GM12878 (cell line): ENCODE results near the gene MORN4. TPM values are rescaled to one million over a fixed set of nuclear protein-coding genes. Genes with fewer than 3 reads are reported as not detected.
A peak's percentile ranks its signal among the peaks of the same experiment; 100 is the strongest.
"Not testable (repeated sequence)": the region's sequence is repeated elsewhere in the genome, so short reads cannot be mapped to it uniquely, and the experiment has no call there.

Experiments used
- ATAC-seq: fragments of 200-7000 bp; cut with Tn5 transposase; 3 replicates; pipeline ENCODE4 v1.9.1; 2020; ENCODE audit warnings: mild to moderate bottlenecking, moderate library complexity
- BruUV-seq: library from RNA; stranded (reverse); fragments of 400-500 nt; replicated peaks from 2 replicates; lab custom pipeline; 2021; lab: Mats Ljungman, UMichigan
- CTCF ChIA-PET: fragments of 300-600 bp; sonication (Branson Sonifier 250); formaldehyde crosslinking; extraction: SDS; loops from one replicate; lab custom pipeline; 2021; ENCODE audit warnings: inconsistent platforms; lab: Yijun Ruan, JAX
- POLR2A ChIA-PET: fragments of 350-600 bp; formaldehyde crosslinking; extraction: SDS; loops from one replicate; lab custom pipeline; 2021; ENCODE audit warnings: inconsistent platforms; lab: Charles Lee
- RAD21 ChIA-PET: fragments of 300-600 bp; sonication (Branson Sonifier 250); formaldehyde crosslinking; loops from one replicate; lab custom pipeline; 2023; ENCODE audit warnings: antibody characterized with exemption; ENCODE audit not compliant: unreplicated experiment; lab: Charles Lee
- SMC1A ChIA-PET: fragments of 300-600 bp; sonication (Branson Sonifier 250); formaldehyde crosslinking; loops from one replicate; lab custom pipeline; 2023; ENCODE audit not compliant: unreplicated experiment, uncharacterized antibody; lab: Charles Lee
- DNase-seq: peaks from one replicate; pipeline ENCODE4 v3.0.0-alpha.2; 2011; ENCODE audit warnings: low read depth, low spot score
- FAIRE-seq: peaks from 3 replicates; lab custom pipeline; 2011; peaks lifted over from hg19 to GRCh38; lab: Jason Lieb, UNC
- H2AFZ ChIP-seq: 2 replicates; pipeline ENCODE4 v1.6.0; 2011; ENCODE audit warnings: low read depth, low read length, control low read depth; ENCODE audit not compliant: control insufficient read depth
- H3K27ac ChIP-seq: 2 replicates; pipeline ENCODE4 v1.5.1; 2011; ENCODE audit warnings: control low read depth; ENCODE audit not compliant: control insufficient read depth, insufficient read depth
- H3K27me3 ChIP-seq, 2 experiments: replicated peaks in 1 of 2; 2 replicates each; pipeline versions ENCODE4 v1.6.0 to v1.6.1; 2011; ENCODE audit warnings: low read length in 1 of 2; ENCODE audit not compliant: control insufficient read depth in 2 of 2, insufficient read depth in 2 of 2
- H3K36me3 ChIP-seq, 2 experiments: 2 replicates each; pipeline ENCODE4 v1.5.1; 2011; ENCODE audit warnings: low read length in 1 of 2; ENCODE audit not compliant: control insufficient read depth in 2 of 2, insufficient read depth in 2 of 2
- H3K4me1 ChIP-seq: 2 replicates; pipeline ENCODE4 v1.6.1; 2011; ENCODE audit warnings: mild to moderate bottlenecking, low read length, moderate library complexity, mixed read lengths; ENCODE audit not compliant: control insufficient read depth, insufficient read depth
- H3K4me2 ChIP-seq: 2 replicates; pipeline ENCODE4 v1.6.0; 2011; ENCODE audit warnings: control low read depth; ENCODE audit not compliant: control insufficient read depth, insufficient read depth
- H3K4me3 ChIP-seq: fragments of 200-600 bp; sonication (generic); 2 replicates; pipeline ENCODE4 v1.5.1; 2016
- H3K79me2 ChIP-seq: 2 replicates; pipeline ENCODE4 v1.6.0; 2011; ENCODE audit warnings: low read length; ENCODE audit not compliant: control insufficient read depth, insufficient read depth
- H3K9ac ChIP-seq: 2 replicates; pipeline ENCODE4 v1.8.0; 2011; ENCODE audit warnings: low read length, control low read depth, mixed read lengths; ENCODE audit not compliant: control insufficient read depth, insufficient read depth
- H3K9me3 ChIP-seq: replicated peaks from 3 replicates; pipeline ENCODE4 v1.5.1; 2011; ENCODE audit warnings: mild to moderate bottlenecking, low read length; ENCODE audit not compliant: control insufficient read depth, insufficient read depth
- H4K20me1 ChIP-seq: 2 replicates; pipeline ENCODE4 v1.6.0; 2011; ENCODE audit not compliant: control insufficient read depth, insufficient read depth
- REST ChIP-seq: IDR thresholded peaks from 2 replicates; pipeline ENCODE4 v1.6.1; 2012; ENCODE audit warnings: mild to moderate bottlenecking, low read depth, low read length
- ZBTB40 ChIP-seq: fragments of 450-650 bp; IDR thresholded peaks from 2 replicates; pipeline ENCODE4 v1.6.1; 2016; ENCODE audit warnings: mild to moderate bottlenecking, moderate library complexity, borderline replicate concordance
- WGBS: methylation state at CpG from one replicate; pipeline ENCODE4 v1.1.6; 2016; ENCODE audit warnings: low lambda C conversion rate; ENCODE audit not compliant: insufficient replicate concordance, insufficient coverage; ENCODE audit errors: missing lambda C conversion rate; 5-methylcytosine and 5-hydroxymethylcytosine counted together
- in situ Hi-C: fragments of 300-500 bp; cut with MboI; formaldehyde crosslinking; loops from 9 replicates; pipeline ENCODE4 v1.14.3; 2018; ENCODE audit warnings: mixed read lengths
- intact Hi-C: fragments of 100-400 bp; cut with micrococcal nuclease; formaldehyde crosslinking; loops from one replicate; pipeline ENCODE4 v1.14.2; 2022; ENCODE audit not compliant: unreplicated experiment
- polyA plus RNA-seq, 11 experiments: library from polyadenylated mRNA; depleted of rRNA in 4 of 11; unstranded in 6 of 11; stranded (reverse) in 5 of 11; fragments of >200 nt; fragmentation: Nextera tagmentation in 4 of 11; fragmentation: Illumina TruSeq in 1 of 11; extraction: Ambion mirVana in 4 of 11; extraction: Trizol in 1 of 11; gene quantifications; 1 replicate in 1 of 11; 2 replicates in 10 of 11; pipeline versions ENCODE4 v1.2.1 to v1.2.3, GENCODE V29; 2011 to 2016; ENCODE audit warnings: inconsistent platforms in 2 of 11, missing spikeins in 2 of 11, low read depth in 1 of 11
- total RNA-seq, 4 experiments: library from RNA; depleted of rRNA in 3 of 4; stranded (reverse); fragments of >200 nt in 3 of 4; fragmentation: Illumina TruSeq in 1 of 4; extraction: Trizol in 1 of 4; gene quantifications; 2 replicates each; pipeline versions ENCODE4 v1.2.1 to v1.2.3, GENCODE V29; 2013 to 2021

Gene MORN4
- total and polyA plus RNA-seq, 10 of the 15 experiments (the other 5 are each of a cell fraction or from before 2014, with no cell fraction given): 1.3 to 5.5 (median 2.6) TPM

- H3K36me3 ChIP-seq, H3K27ac ChIP-seq, BruUV-seq, FAIRE-seq, H4K20me1 ChIP-seq, H2AFZ ChIP-seq, H3K27me3 ChIP-seq, DNase-seq, H3K4me1 ChIP-seq, H3K9ac ChIP-seq, intact Hi-C loops, ATAC-seq, H3K9me3 ChIP-seq, in situ Hi-C loops: not testable (repeated sequence)
- SMC1A ChIA-PET: interaction anchor here (1.6 kb wide), 1 partner anchor 70 kb away, joined by 5 read pairs; no protein-coding TSS in a partner anchor
- 0 out of 2 replicates have a peak overlapping the region, but pooled peaks have one; percentile 91 for H3K4me3 ChIP-seq
- H3K79me2 ChIP-seq: peaks cover 15% of the 10 kb centered on the region
- WGBS: 98% methylated on average over 12 of the region's 13 CpGs
- POLR2A ChIA-PET: interaction anchor here (0.6 to 1.2 kb wide), 3 partner anchors 44 to 218 kb away, joined by 3 read pairs; partner anchors contain the start of gene ZFYVE27
- H3K4me2 ChIP-seq: peak overlapping the region; percentile 48; the same call in 1 of the 2 replicates
- RAD21 ChIA-PET: interaction anchor here (0.6 kb wide), 1 partner anchor 34 kb away, joined by 3 read pairs; no protein-coding TSS in a partner anchor
- CTCF ChIA-PET: interaction anchor here (1.0 kb wide), 1 partner anchor 309 kb away, joined by 4 read pairs; no protein-coding TSS in a partner anchor
These were observed 9.3 kb upstream of the MORN4 start for GRCh38 chr10:97642471-97643159.

GRCh38 chr10:97640868-97641811 is 7.8 kb upstream of the MORN4 start:
- BruUV-seq: TSS peak; percentile 76
- H3K27ac ChIP-seq: peak overlapping the region; percentile 58
- peaks cover 0 to 3% of the 10 kb centered on the region in 2 experiments; a peak in 1 of 4 replicates for H3K36me3 ChIP-seq
- DNase-seq (no peak), FAIRE-seq (peak; percentile 49), ATAC-seq (peak; percentile 7)
- ChIA-PET CTCF (interaction anchor here (0.6 to 1.3 kb wide), 5 partner anchors 35 to 308 kb away, joined by 3 to 4 read pairs (median 4); no protein-coding TSS in a partner anchor), RAD21 (interaction anchor here (0.9 to 1.1 kb wide), 2 partner anchors 46 to 69 kb away, joined by 3 to 4 read pairs; partner anchors contain the start of genes ANKRD2 and AVPI1), SMC1A (interaction anchor here (0.7 to 1.6 kb wide), 4 partner anchors 9 to 71 kb away, joined by 3 to 5 read pairs (median 4); no protein-coding TSS in a partner anchor), POLR2A (interaction anchor here (1.0 to 1.4 kb wide), 4 partner anchors 8 to 96 kb away, joined by 3 read pairs; partner anchors contain the start of genes AVPI1 and ZFYVE27)
- WGBS: 1% methylated on average over 50 of the region's 67 CpGs
- in situ Hi-C loops: no loop called here
- H2AFZ ChIP-seq: peak overlapping the region; percentile 64
- no peaks in the 10 kb centered on the region for H3K27me3 ChIP-seq
- peak overlapping the region; percentile 80 for H3K9ac ChIP-seq
- peaks cover 15% of the 10 kb centered on the region for H3K79me2 ChIP-seq
- H3K9me3 ChIP-seq: no peaks in the 10 kb centered on the region
- no peaks in the 10 kb centered on the region for H4K20me1 ChIP-seq
- no peaks in the 10 kb centered on the region; the same call in 1 of the 2 replicates for H3K4me1 ChIP-seq
- H3K4me2 ChIP-seq: peak overlapping the region; percentile 90
- intact Hi-C loops: no loop called here
- peak overlapping the region; percentile 91 for H3K4me3 ChIP-seq
- TF ChIP-seq ZBTB40: no peak
- TF ChIP-seq REST: peak; percentile 33; the same call in 1 of the 2 replicates
